GM12878 (cell line): Measurements from ENCODE around the gene C1R.

ENCODE experiments used
- BHLHE40 ChIP-seq, 2 experiments: fragments of 450-650 bp in 1 of 2; IDR thresholded peaks; 2 replicates each; pipeline ENCODE4 v1.6.1; 2011 to 2017; ENCODE audit warnings: low read depth in 2 of 2, borderline replicate concordance in 1 of 2, improper control_type of control experiment in 1 of 2, low read length in 1 of 2, mild to moderate bottlenecking in 1 of 2
- CEBPB ChIP-seq, 2 experiments: fragments of 150-350 bp in 1 of 2; IDR thresholded peaks; 2 replicates each; pipeline ENCODE4 v1.6.1; 2012 to 2014; ENCODE audit warnings: low read depth in 2 of 2, low read length in 2 of 2, borderline replicate concordance in 1 of 2, inconsistent platforms in 1 of 2
- CHD1 ChIP-seq: IDR thresholded peaks from 2 replicates; pipeline ENCODE4 v1.6.1; 2012; ENCODE audit warnings: low read depth, low read length, improper control_type of control experiment
- CTCF ChIP-seq, 3 experiments: IDR thresholded peaks in 2 of 3; conservative IDR thresholded peaks in 1 of 3; 2 replicates each; pipeline ENCODE4 v1.5.1; 2011; ENCODE audit warnings: low read depth in 3 of 3, low read length in 3 of 3, mild to moderate bottlenecking in 3 of 3, control low read depth in 2 of 3, moderate library complexity in 2 of 3, inconsistent platforms in 1 of 3, mixed read lengths in 1 of 3; ENCODE audit not compliant: control insufficient read depth in 2 of 3, insufficient read depth in 1 of 3; ENCODE audit errors: extremely low read depth in 1 of 3
- EP300 ChIP-seq, 2 experiments: fragments of 150-350 bp in 1 of 2; IDR thresholded peaks; 2 replicates each; pipeline ENCODE4 v1.6.1; 2011 to 2012; ENCODE audit warnings: low read depth in 2 of 2, low read length in 2 of 2, borderline replicate concordance in 1 of 2, improper control_type of control experiment in 1 of 2, inconsistent platforms in 1 of 2; ENCODE audit not compliant: control insufficient read depth in 1 of 2
- PBX3 ChIP-seq: IDR thresholded peaks from 2 replicates; pipeline ENCODE4 v1.6.1; 2011; ENCODE audit warnings: mild to moderate bottlenecking, low read depth, low read length, moderate library complexity; ENCODE audit not compliant: insufficient replicate concordance
- POLR2A ChIP-seq: IDR thresholded peaks from 2 replicates; pipeline ENCODE4 v1.6.1; 2011; ENCODE audit warnings: low read depth, mild to moderate bottlenecking, low read length
- RAD21 ChIP-seq: IDR thresholded peaks from 2 replicates; pipeline ENCODE4 v1.6.1; 2011; ENCODE audit warnings: mild to moderate bottlenecking, low read depth, low read length, moderate library complexity; ENCODE audit not compliant: insufficient read depth
- SIX5 ChIP-seq: IDR thresholded peaks from 2 replicates; pipeline ENCODE4 v1.6.1; 2011; ENCODE audit warnings: mild to moderate bottlenecking, low read depth, low read length, moderate library complexity; ENCODE audit not compliant: severe bottlenecking
- ZNF687 ChIP-seq: fragments of 450-650 bp; IDR thresholded peaks from 2 replicates; pipeline ENCODE4 v1.6.1; 2017; ENCODE audit warnings: mild to moderate bottlenecking, moderate library complexity

- no peak for TF ChIP-seq CHD1
- no peak for TF ChIP-seq BHLHE40 (IDR thresholded peaks at IDR 0.05; ENCODE audit: borderline replicate concordance in 1 of 2, low read depth in 2 of 2, low read length in 1 of 2)
- no peak for TF ChIP-seq CTCF (IDR thresholded peaks at IDR 0.05 in 2 of 3, conservative IDR thresholded peaks at IDR 0.05 in 1 of 3; ENCODE audit: control insufficient read depth in 2 of 3, extremely low read depth in 1 of 3, insufficient read depth in 1 of 3, low read depth in 3 of 3, low read length in 3 of 3)
- TF ChIP-seq POLR2A = no peak
- TF ChIP-seq SIX5 = no peak
- TF ChIP-seq CEBPB (IDR thresholded peaks at IDR 0.05; ENCODE audit: borderline replicate concordance in 1 of 2, low read depth in 2 of 2, low read length in 2 of 2) = no peak
- TF ChIP-seq EP300 (IDR thresholded peaks at IDR 0.05; ENCODE audit: borderline replicate concordance in 1 of 2, control insufficient read depth in 1 of 2, low read depth in 2 of 2, low read length in 2 of 2) = no peak
- TF ChIP-seq ZNF687 = no peak
- no peak for TF ChIP-seq RAD21
- TF ChIP-seq PBX3 = no peak
Measured at GRCh38 chr12:7075518-7075917, 16.7 kb downstream of the C1R start.
